HG03045 (cell line): ENCODE measurements around the gene EPHB1.

Source experiments
- ATAC-seq: cut with Tn5 transposase; IDR thresholded peaks from one replicate; pipeline ENCODE4 v1.9.1; 2021; ENCODE audit warnings: mild to moderate bottlenecking, moderate library complexity; ENCODE audit not compliant: unreplicated experiment

Gene EPHB1

GRCh38 chr3:134840459-134840858 lies 45.4 kb downstream of the EPHB1 start:
- no peak for ATAC-seq

- ATAC-seq: no peak
Observed at GRCh38 chr3:134846084-134846483, 51.0 kb downstream of the EPHB1 start.

DNA sequence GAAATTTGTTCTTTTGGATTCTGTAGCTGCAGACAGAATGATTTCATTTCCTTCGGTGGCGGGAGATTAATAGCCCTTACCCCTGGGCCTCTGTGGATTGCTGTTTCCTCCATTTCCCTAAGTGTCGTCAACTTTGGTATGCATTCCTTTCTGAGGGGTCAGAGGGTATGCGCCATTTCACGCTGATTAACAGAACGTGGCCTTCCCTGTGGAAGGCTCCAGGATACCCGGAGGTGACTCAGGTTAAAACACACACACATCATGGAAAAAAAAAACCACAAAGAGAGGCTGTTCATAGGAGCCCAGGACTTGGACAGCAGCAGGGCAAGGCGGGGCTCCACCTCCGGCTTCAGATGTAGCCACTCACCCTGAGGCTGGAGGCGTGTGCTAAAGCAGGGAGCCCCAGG lies 51.9 kb downstream of the EPHB1 start:
- no peak for ATAC-seq

DNA sequence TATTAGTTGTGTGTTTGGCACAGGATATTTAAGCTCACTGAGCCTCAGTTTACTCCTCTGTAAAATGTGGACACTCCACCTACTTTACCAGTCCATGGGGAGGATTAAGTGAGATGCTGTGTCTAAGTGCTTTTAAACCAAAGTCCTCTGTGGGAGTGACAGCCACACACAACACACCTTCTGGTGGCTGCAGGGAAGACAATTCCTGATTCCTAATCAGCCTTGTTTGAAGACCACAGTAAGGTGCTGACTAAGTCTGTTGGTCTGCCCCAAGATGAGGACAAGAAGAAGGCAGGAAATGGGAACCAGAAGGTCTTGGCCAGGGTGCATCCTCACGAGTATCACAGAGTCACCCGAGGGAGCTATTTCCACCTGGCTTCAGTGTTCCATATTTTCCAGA lies 52.3 kb downstream of the EPHB1 start:
- ATAC-seq: no peak

DNA sequence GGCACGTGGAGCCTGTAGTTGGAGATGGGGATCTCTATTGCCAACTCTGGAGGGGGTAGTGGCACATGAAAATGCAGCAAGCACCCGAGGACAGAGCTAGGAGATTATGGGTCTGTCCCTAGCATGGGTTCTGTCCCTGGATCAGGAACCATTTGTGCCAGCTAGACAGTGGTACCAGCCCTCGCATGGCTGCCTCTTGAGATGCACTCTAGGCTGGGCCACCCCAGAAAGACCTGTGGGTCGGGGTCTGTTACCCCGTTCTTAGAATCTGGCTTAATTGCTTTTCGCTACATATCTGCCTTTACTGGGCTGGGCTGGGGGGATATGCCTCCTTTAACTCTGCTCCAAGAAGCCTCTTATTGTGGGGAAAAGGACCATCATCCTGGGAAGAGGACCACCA lies 54.5 kb downstream of the EPHB1 start:
- ATAC-seq: no peak

- ATAC-seq: no peak
Observed at GRCh38 chr3:134850761-134851160, 55.7 kb downstream of the EPHB1 start.

- ATAC-seq: no peak
Observed at GRCh38 chr3:134852132-134852531, 57.1 kb downstream of the EPHB1 start.

GRCh38 chr3:134852893-134853351 lies 57.9 kb downstream of the EPHB1 start:
- peak; percentile 95 for ATAC-seq

DNA sequence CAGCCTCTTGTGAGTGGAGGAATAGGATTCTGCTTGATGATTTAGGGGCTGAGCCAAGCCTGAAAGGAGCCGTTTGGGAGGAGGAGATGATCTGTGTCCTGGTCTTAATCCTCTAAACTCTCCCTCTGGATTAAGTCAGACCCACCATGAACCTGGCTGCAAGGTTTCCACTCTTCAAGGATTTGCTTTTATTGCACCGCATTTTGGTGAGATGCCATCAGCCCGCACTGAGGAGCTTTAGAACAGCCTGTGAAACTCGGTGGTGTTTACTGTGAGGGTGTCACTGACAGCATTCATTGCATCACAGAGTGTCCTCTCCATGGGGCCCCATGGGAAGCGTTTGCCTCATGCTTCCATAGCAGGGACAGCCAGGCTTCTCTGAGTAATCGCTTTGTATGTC lies 59.2 kb downstream of the EPHB1 start:
- no peak for ATAC-seq

DNA sequence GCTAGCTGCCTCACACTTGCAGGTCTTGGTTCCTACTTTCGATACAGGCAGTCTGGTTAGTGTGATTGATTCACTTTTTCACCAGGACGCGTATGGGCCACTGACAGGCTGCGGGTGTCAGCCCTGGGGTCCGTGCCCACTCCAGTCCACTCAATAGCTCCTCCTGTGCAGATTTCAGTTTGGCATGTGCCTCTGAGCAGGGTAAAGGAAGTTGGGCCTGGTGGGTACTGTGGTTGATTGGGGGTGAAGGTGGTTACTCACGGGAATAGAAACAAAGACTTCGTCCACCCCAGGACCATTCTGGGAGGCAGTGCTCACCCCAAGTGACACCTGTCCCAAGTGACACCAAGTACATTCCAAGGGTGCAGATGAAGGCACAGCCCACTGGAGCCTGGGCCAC lies 62.3 kb downstream of the EPHB1 start:
- no peak for ATAC-seq

- ATAC-seq: no peak
Observed at GRCh38 chr3:134857776-134858362, 62.8 kb downstream of the EPHB1 start.

GRCh38 chr3:134858441-134859035 lies 63.5 kb downstream of the EPHB1 start:
- no peak for ATAC-seq

GRCh38 chr3:134859341-134859740 lies 64.3 kb downstream of the EPHB1 start:
- ATAC-seq: no peak

GRCh38 chr3:134860141-134860540 lies 65.1 kb downstream of the EPHB1 start:
- no peak for ATAC-seq

DNA sequence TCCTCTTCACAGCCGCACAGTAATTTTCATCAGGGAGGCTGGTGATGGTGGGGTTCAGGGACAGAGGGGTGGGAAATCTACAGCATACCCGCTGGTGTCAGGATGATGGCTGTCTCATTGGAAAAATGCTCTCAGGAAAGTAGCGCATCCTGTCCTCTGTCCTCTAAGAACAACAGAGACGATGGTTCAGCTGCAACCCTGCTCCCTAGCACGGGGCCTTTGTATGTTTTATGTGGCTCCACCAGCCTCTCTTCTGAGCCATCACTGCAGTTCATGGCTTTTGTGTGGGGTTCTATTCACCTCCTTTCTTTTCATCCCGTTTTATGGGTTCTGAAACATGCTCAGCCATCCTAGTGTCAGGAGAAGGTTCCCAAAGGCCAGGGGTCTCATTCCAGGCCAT lies 68.9 kb downstream of the EPHB1 start:
- ATAC-seq: no peak

GRCh38 chr3:134864636-134865035 lies 69.6 kb downstream of the EPHB1 start:
- no peak for ATAC-seq

GRCh38 chr3:134867277-134867676 lies 72.2 kb downstream of the EPHB1 start:
- no peak for ATAC-seq

DNA sequence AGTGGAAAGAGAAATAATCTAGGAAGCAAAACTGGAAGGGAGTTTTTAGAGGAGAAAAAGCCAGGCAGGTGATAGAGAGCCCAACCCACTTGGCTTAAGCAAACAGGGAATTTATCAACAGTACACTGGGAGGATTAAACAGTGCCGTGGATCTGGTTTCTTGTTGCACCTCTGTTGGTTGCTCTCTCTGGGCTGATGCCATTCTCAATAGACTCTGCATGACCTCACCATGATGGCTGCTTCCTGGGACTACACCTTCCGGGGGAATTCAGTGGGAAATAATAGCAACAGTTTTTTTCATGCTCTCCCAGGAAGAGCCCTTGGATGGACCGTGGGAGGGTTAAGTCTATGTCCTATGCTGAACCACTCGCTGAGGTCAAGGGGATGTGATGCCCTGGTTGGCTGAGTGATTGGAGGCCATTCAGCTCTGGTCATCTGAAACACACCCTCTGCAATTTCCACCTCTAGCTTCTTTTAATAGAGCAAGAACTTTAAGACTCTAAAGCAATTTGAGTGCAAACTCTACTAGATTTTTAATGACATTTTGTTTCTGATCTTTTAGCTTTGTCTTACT lies 74.2 kb downstream of the EPHB1 start:
- no peak for ATAC-seq

- ATAC-seq: no peak
Observed at GRCh38 chr3:134871818-134872217, 76.8 kb downstream of the EPHB1 start.

GRCh38 chr3:134872440-134873388 lies 77.7 kb downstream of the EPHB1 start:
- no peak for ATAC-seq

GRCh38 chr3:134873789-134874188 lies 78.7 kb downstream of the EPHB1 start:
- no peak for ATAC-seq
